ENCODE data around the gene ZNF678.

DNA sequence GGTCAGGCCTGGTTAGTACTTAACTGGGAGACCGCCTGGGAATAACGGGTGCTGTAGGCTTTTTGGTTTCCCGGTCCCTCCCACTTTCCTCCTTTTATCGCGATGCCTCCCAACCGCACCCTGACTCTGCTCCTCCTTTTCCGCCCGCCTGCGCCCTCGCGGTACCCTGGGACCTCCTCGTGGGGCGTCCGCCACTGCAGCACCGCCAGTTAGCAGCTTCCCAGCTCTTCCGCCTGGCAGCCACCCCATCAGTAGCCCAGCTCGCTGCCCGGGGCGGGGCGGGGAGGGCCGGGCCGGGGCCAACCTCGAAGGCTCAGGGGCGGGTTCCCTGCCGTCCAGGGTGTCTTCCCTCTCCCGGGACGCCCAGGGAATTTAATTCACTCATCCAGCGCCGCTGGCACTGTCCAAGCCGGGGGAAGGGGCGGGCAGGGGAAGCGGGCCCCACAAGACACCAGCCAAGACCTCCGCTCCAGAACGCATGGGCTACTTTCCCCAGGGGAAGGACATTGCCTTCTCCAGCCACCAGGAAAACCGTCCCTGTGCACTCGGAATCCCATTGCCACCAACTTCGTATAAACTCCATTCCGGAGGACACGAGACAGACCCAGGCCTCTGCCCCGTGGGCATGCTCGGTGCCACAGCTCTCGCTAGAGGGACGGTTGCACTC lies 2.0 kb upstream of the ZNF678 start:
- TF ChIP-seq, protein P1, sequence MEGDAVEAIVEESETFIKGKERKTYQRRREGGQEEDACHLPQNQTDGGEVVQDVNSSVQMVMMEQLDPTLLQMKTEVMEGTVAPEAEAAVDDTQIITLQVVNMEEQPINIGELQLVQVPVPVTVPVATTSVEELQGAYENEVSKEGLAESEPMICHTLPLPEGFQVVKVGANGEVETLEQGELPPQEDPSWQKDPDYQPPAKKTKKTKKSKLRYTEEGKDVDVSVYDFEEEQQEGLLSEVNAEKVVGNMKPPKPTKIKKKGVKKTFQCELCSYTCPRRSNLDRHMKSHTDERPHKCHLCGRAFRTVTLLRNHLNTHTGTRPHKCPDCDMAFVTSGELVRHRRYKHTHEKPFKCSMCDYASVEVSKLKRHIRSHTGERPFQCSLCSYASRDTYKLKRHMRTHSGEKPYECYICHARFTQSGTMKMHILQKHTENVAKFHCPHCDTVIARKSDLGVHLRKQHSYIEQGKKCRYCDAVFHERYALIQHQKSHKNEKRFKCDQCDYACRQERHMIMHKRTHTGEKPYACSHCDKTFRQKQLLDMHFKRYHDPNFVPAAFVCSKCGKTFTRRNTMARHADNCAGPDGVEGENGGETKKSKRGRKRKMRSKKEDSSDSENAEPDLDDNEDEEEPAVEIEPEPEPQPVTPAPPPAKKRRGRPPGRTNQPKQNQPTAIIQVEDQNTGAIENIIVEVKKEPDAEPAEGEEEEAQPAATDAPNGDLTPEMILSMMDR (IDR thresholded peaks at IDR 0.05) = no peak
- TF ChIP-seq POLR2A (IDR thresholded peaks at IDR 0.05) = no peak
